SK-N-SH (cell line): ENCODE measurements around the gene CYSTM1. TPM values are rescaled to one million over a fixed set of nuclear protein-coding genes. Genes with fewer than 3 reads are reported as not detected.

Experiments
- CTCF ChIA-PET: fragments of 300-600, 350-600 bp; formaldehyde crosslinking; extraction: SDS; loops from one replicate; lab custom pipeline; 2021; lab: Yijun Ruan, JAX
- POLR2A ChIA-PET: fragments of 350-600 bp; sonication (Branson Sonifier 250); formaldehyde crosslinking; extraction: SDS; loops from one replicate; lab custom pipeline; 2020; ENCODE audit warnings: antibody characterized with exemption, inconsistent platforms; lab: Yijun Ruan, JAX
- DNase-seq: peaks from one replicate; pipeline ENCODE4 v3.0.0; 2012
- H2AFZ ChIP-seq: fragments of 200-600 bp; sonication (generic); 2 replicates; pipeline ENCODE4 v1.8.1; 2016; ENCODE audit warnings: antibody characterized with exemption, mild to moderate bottlenecking, low read depth
- H3F3A ChIP-seq: fragments of 200-600 bp; sonication (generic); replicated peaks from 2 replicates; pipeline ENCODE3; 2016; ENCODE audit warnings: antibody characterized with exemption, mild to moderate bottlenecking; ENCODE audit not compliant: insufficient read depth
- H3K27ac ChIP-seq, 2 experiments: fragments of 200-500 bp in 1 of 2; fragments of 200-600 bp in 1 of 2; sonication (Bioruptor generic) in 1 of 2; sonication (generic), shearing (Covaris generic) in 1 of 2; 2 replicates each; pipeline versions ENCODE4 v1.5.1 to v1.6.1; 2014 to 2016; ENCODE audit warnings: low read depth in 2 of 2, inconsistent platforms in 1 of 2, low read length in 1 of 2, mild to moderate bottlenecking in 1 of 2, mixed read lengths in 1 of 2
- H3K27me3 ChIP-seq: fragments of 200-600 bp; sonication (generic), shearing (Covaris generic); 2 replicates; pipeline ENCODE4 v1.6.1; 2016; ENCODE audit warnings: mixed run types; ENCODE audit not compliant: insufficient read depth
- H3K36me3 ChIP-seq, 2 experiments: fragments of 200-500 bp in 1 of 2; fragments of 200-600 bp in 1 of 2; sonication (Bioruptor generic) in 1 of 2; sonication (generic) in 1 of 2; replicated peaks in 1 of 2; 2 replicates each; pipeline versions ENCODE3 to v1.5.1; 2014 to 2016; ENCODE audit warnings: low read length in 1 of 2, mild to moderate bottlenecking in 1 of 2; ENCODE audit not compliant: insufficient read depth in 2 of 2, control insufficient read depth in 1 of 2
- H3K4me1 ChIP-seq, 2 experiments: fragments of 200-500 bp in 1 of 2; fragments of 200-600 bp in 1 of 2; sonication (Bioruptor generic) in 1 of 2; sonication (generic), shearing (Covaris generic) in 1 of 2; 2 replicates each; pipeline versions ENCODE4 v1.5.1 to v1.6.1; 2014 to 2016; ENCODE audit warnings: low read depth in 1 of 2, low read length in 1 of 2, mixed run types in 1 of 2; ENCODE audit not compliant: insufficient read depth in 2 of 2, control insufficient read depth in 1 of 2
- H3K4me2 ChIP-seq: fragments of 200-600 bp; sonication (generic), shearing (Covaris generic); 2 replicates; pipeline ENCODE4 v1.6.1; 2017; ENCODE audit warnings: mixed run types
- H3K4me3 ChIP-seq, 2 experiments: fragments of 200-500 bp in 1 of 2; fragments of 200-600 bp in 1 of 2; sonication (Bioruptor generic) in 1 of 2; sonication (generic), shearing (Covaris generic) in 1 of 2; 2 replicates each; pipeline versions ENCODE4 v1.5.1 to v1.8.1; 2014 to 2016; ENCODE audit warnings: low read depth in 2 of 2, inconsistent platforms in 1 of 2, low read length in 1 of 2, mild to moderate bottlenecking in 1 of 2, mixed read lengths in 1 of 2, moderate library complexity in 1 of 2
- H3K79me2 ChIP-seq: fragments of 200-600 bp; sonication (generic); 2 replicates; pipeline ENCODE4 v1.8.1; 2017; ENCODE audit warnings: mild to moderate bottlenecking; ENCODE audit not compliant: insufficient read depth
- H3K9ac ChIP-seq: fragments of 200-600 bp; sonication (generic); 2 replicates; pipeline ENCODE4 v1.6.1; 2017; ENCODE audit warnings: mixed run types
- H3K9me2 ChIP-seq: fragments of 200-600 bp; sonication (generic); 2 replicates; pipeline ENCODE4 v1.6.1; 2017; ENCODE audit warnings: mixed run types
- H3K9me3 ChIP-seq: fragments of 200-600 bp; sonication (generic); 2 replicates; pipeline ENCODE4 v1.6.1; 2017; ENCODE audit warnings: mixed run types, mild to moderate bottlenecking, moderate library complexity
- H4K20me1 ChIP-seq: fragments of 200-600 bp; sonication (generic); 2 replicates; pipeline ENCODE4 v1.6.1; 2017; ENCODE audit warnings: mild to moderate bottlenecking, mixed run types; ENCODE audit not compliant: insufficient read depth
- ELF1 ChIP-seq: IDR thresholded peaks from 2 replicates; pipeline ENCODE4 v1.4.0; 2012
- EP300 ChIP-seq, 2 experiments: IDR thresholded peaks; 2 replicates each; pipeline versions ENCODE4 v1.4.0 to v1.6.1; 2012; ENCODE audit warnings: borderline replicate concordance in 1 of 2, low read depth in 1 of 2, low read length in 1 of 2
- FOSL2 ChIP-seq: IDR thresholded peaks from 2 replicates; pipeline ENCODE4 v1.4.0; 2012; ENCODE audit warnings: low read depth, mild to moderate bottlenecking, moderate library complexity, borderline replicate concordance
- FOXJ3 ChIP-seq: sonication (generic); formaldehyde crosslinking; IDR thresholded peaks from 2 replicates; pipeline ENCODE4 v1.5.1; 2020; ENCODE audit warnings: mild to moderate bottlenecking, missing genetic modification reagents
- FOXM1 ChIP-seq: IDR thresholded peaks from 2 replicates; pipeline ENCODE4 v1.4.0; 2012; ENCODE audit warnings: low read depth, mild to moderate bottlenecking
- GATA2 ChIP-seq: sonication (generic); formaldehyde crosslinking; IDR thresholded peaks from 2 replicates; pipeline ENCODE4 v1.5.0; 2020; ENCODE audit warnings: mild to moderate bottlenecking, missing genetic modification reagents
- JUND ChIP-seq: IDR thresholded peaks from 2 replicates; pipeline ENCODE4 v1.4.0; 2012
- MAX ChIP-seq: IDR thresholded peaks from 2 replicates; pipeline ENCODE4 v1.4.0; 2012; ENCODE audit warnings: low read depth
- MEF2A ChIP-seq: IDR thresholded peaks from 2 replicates; pipeline ENCODE4 v1.4.0; 2012; ENCODE audit warnings: low read depth, borderline replicate concordance
- MXI1 ChIP-seq: IDR thresholded peaks from 2 replicates; pipeline ENCODE4 v1.6.1; 2012; ENCODE audit warnings: mild to moderate bottlenecking, low read depth, low read length, improper control_type of control experiment
- POLR2AphosphoS5 ChIP-seq: IDR thresholded peaks from 2 replicates; pipeline ENCODE4 v1.6.1; 2012; ENCODE audit warnings: low read depth, low read length
- REST ChIP-seq: IDR thresholded peaks from 2 replicates; pipeline ENCODE4 v1.6.1; 2012; ENCODE audit warnings: mild to moderate bottlenecking, low read depth, low read length, moderate library complexity
- TEAD4 ChIP-seq: IDR thresholded peaks from 2 replicates; pipeline ENCODE4 v1.4.0; 2012; ENCODE audit warnings: mild to moderate bottlenecking, borderline replicate concordance; ENCODE audit not compliant: insufficient read depth
- USF2 ChIP-seq: fragments of 150-350 bp; IDR thresholded peaks from 2 replicates; pipeline ENCODE4 v1.6.1; 2017; ENCODE audit warnings: antibody characterized with exemption, low read length, low read depth, borderline replicate concordance
- ZBTB33 ChIP-seq: IDR thresholded peaks from 2 replicates; pipeline ENCODE4 v1.4.0; 2012; ENCODE audit warnings: low read depth, borderline replicate concordance
- WGBS: methylation state at CpG from one replicate; pipeline ENCODE4 v1.1.6; 2017; ENCODE audit warnings: low lambda C conversion rate; 5-methylcytosine and 5-hydroxymethylcytosine counted together
- polyA plus RNA-seq, 3 experiments: library from polyadenylated mRNA; depleted of rRNA; stranded (reverse); fragments of >200 nt; gene quantifications; 2 replicates each; pipeline ENCODE4 v1.2.3, GENCODE V29; 2012

CYSTM1 gene
- polyA plus RNA-seq, 1 of the 3 experiments (the other 2 are of a cell fraction) = 27.1 TPM

GRCh38 chr5:140126315-140127012 lies 48.5 kb upstream of the CYSTM1 start:
- no peak for DNase-seq
- Histone ChIP-seq H3K27ac (no peak overlapping the region), H3F3A (peaks cover 5% of the 10 kb centered on the region), H2AFZ (no peak overlapping the region), H3K9me3 (no peaks in the 10 kb centered on the region), H3K9me2 (no peaks in the 10 kb centered on the region), H3K4me3 (no peak overlapping the region), H3K4me2 (no peak overlapping the region), H3K4me1 (peaks cover 0 to 17% of the 10 kb centered on the region in 2 experiments; a peak in 2 of 4 replicates), H3K79me2 (peaks cover 64% of the 10 kb centered on the region), H4K20me1 (no peaks in the 10 kb centered on the region; the same call in 1 of the 2 replicates), H3K9ac (no peak overlapping the region), H3K27me3 (no peaks in the 10 kb centered on the region), H3K36me3 (no peaks in the 10 kb centered on the region)
- 89% methylated on average over 4 of the region's 6 CpGs for WGBS
- POLR2A ChIA-PET = no interaction called here
- TF ChIP-seq USF2 = no peak
- no peak for TF ChIP-seq FOSL2
- no peak for TF ChIP-seq EP300 (IDR thresholded peaks at IDR 0.05; ENCODE audit: borderline replicate concordance in 1 of 2, low read depth in 1 of 2, low read length in 1 of 2)
- TF ChIP-seq JUND = no peak
- TF ChIP-seq MEF2A = no peak
- no peak for TF ChIP-seq TEAD4
- TF ChIP-seq FOXM1 = no peak
- TF ChIP-seq REST = no peak
- CTCF ChIA-PET = interaction anchor here (0.7 to 2.5 kb wide), 4 partner anchors 12 to 225 kb away, joined by 3 to 14 read pairs (median 4); partner anchors contain the start of gene PURA

- H3K27ac ChIP-seq = no peak overlapping the region
- POLR2A ChIA-PET = no interaction called here
- H3K79me2 ChIP-seq = peaks cover 49% of the 10 kb centered on the region
- H3K9ac ChIP-seq = no peak overlapping the region
- no peaks in the 10 kb centered on the region for H3K9me2 ChIP-seq
- no peak for DNase-seq
- no peak overlapping the region for H2AFZ ChIP-seq
- no peak overlapping the region for H3K4me3 ChIP-seq
- H3K36me3 ChIP-seq = no peaks in the 10 kb centered on the region
- WGBS = 94% methylated on average over 5 of the region's 5 CpGs
- CTCF ChIA-PET = interaction anchor here (1.2 to 2.5 kb wide), 3 partner anchors 16 to 24 kb away, joined by 3 to 14 read pairs (median 8); no protein-coding TSS in a partner anchor
- H3K4me2 ChIP-seq = no peak overlapping the region
- H4K20me1 ChIP-seq = no peaks in the 10 kb centered on the region; the same call in 1 of the 2 replicates
- no peaks in the 10 kb centered on the region for H3K27me3 ChIP-seq
- peaks cover 8% of the 10 kb centered on the region for H3F3A ChIP-seq
- H3K4me1 ChIP-seq = peaks cover 0 to 23% of the 10 kb centered on the region in 2 experiments; a peak in 3 of 4 replicates
- H3K9me3 ChIP-seq = no peaks in the 10 kb centered on the region
- no peak for TF ChIP-seq ELF1
- no peak for TF ChIP-seq MXI1
- TF ChIP-seq MEF2A = no peak
- no peak for TF ChIP-seq POLR2AphosphoS5
- TF ChIP-seq REST = no peak
- no peak for TF ChIP-seq EP300 (IDR thresholded peaks at IDR 0.05; ENCODE audit: borderline replicate concordance in 1 of 2, low read depth in 1 of 2, low read length in 1 of 2)
- TF ChIP-seq FOXJ3 = no peak
- TF ChIP-seq MAX = no peak
- TF ChIP-seq GATA2 (CRISPR knock-in tag) = no peak
- TF ChIP-seq ZBTB33 = no peak
Observed at GRCh38 chr5:140128376-140128775, 46.6 kb upstream of the CYSTM1 start.
